H9 (cell line): ENCODE results near the gene OR56A4. TPM values are rescaled to one million over a fixed set of nuclear protein-coding genes. Genes with fewer than 3 reads are reported as not detected.

Experiments used
- DNase-seq: peaks from one replicate; pipeline ENCODE4 v3.0.0-alpha.2; 2017
- H2AFZ ChIP-seq: one replicate; pipeline ENCODE4 v1.6.1; 2013; ENCODE audit warnings: mild to moderate bottlenecking, low read length, control low read depth, moderate library complexity
- H2AK5ac ChIP-seq: 2 replicates; pipeline ENCODE4 v1.6.1; 2013; ENCODE audit warnings: low read length, control low read depth, mixed read lengths; ENCODE audit not compliant: insufficient read length
- H2BK120ac ChIP-seq: one replicate; pipeline ENCODE4 v1.6.1; 2013; ENCODE audit warnings: low read depth, mild to moderate bottlenecking, low read length, control low read depth, inconsistent platforms; ENCODE audit not compliant: poor library complexity, severe bottlenecking
- H2BK12ac ChIP-seq: 2 replicates; pipeline ENCODE4 v1.6.1; 2013; ENCODE audit warnings: low read length, control low read depth, mixed read lengths, low read depth; ENCODE audit not compliant: insufficient read length
- H2BK15ac ChIP-seq: 2 replicates; pipeline ENCODE4 v1.6.1; 2013; ENCODE audit warnings: low read depth, low read length, control low read depth
- H2BK20ac ChIP-seq: one replicate; pipeline ENCODE4 v1.6.1; 2013; ENCODE audit warnings: low read depth, mild to moderate bottlenecking, low read length, control low read depth, inconsistent platforms; ENCODE audit not compliant: poor library complexity, severe bottlenecking
- H2BK5ac ChIP-seq: 2 replicates; pipeline ENCODE4 v1.6.1; 2013; ENCODE audit warnings: low read length, control low read depth, mixed read lengths; ENCODE audit not compliant: insufficient read length
- H3K14ac ChIP-seq: 2 replicates; pipeline ENCODE4 v1.6.1; 2013; ENCODE audit warnings: low read length, control low read depth; ENCODE audit not compliant: insufficient read depth
- H3K18ac ChIP-seq: 2 replicates; pipeline ENCODE4 v1.6.1; 2013; ENCODE audit warnings: low read depth, mild to moderate bottlenecking, mixed read lengths, low read length, control low read depth; ENCODE audit not compliant: insufficient read length
- H3K23ac ChIP-seq: 2 replicates; pipeline ENCODE4 v1.6.1; 2013; ENCODE audit warnings: low read length, control low read depth, mixed read lengths, low read depth; ENCODE audit not compliant: insufficient read length
- H3K23me2 ChIP-seq: 2 replicates; pipeline ENCODE4 v1.6.1; 2013; ENCODE audit warnings: low read depth, mild to moderate bottlenecking, mixed read lengths, low read length, control low read depth; ENCODE audit not compliant: insufficient read length, poor library complexity, severe bottlenecking
- H3K27ac ChIP-seq: 2 replicates; pipeline ENCODE4 v1.5.1; 2013; ENCODE audit warnings: low read length, control low read depth, mixed read lengths, low read depth; ENCODE audit not compliant: insufficient read length
- H3K27me3 ChIP-seq: 2 replicates; pipeline ENCODE4 v1.6.1; 2013; ENCODE audit warnings: low read length, control low read depth, inconsistent platforms; ENCODE audit not compliant: insufficient read depth
- H3K4ac ChIP-seq: 2 replicates; pipeline ENCODE4 v1.6.1; 2013; ENCODE audit warnings: low read depth, mild to moderate bottlenecking, control low read depth, inconsistent platforms, low read length, moderate library complexity
- H3K4me1 ChIP-seq: 2 replicates; pipeline ENCODE4 v1.6.1; 2013; ENCODE audit warnings: low read length, control low read depth, inconsistent platforms; ENCODE audit not compliant: insufficient read depth
- H3K4me2 ChIP-seq: 2 replicates; pipeline ENCODE4 v1.6.1; 2013; ENCODE audit warnings: low read length, control low read depth, mixed read lengths; ENCODE audit not compliant: insufficient read length, insufficient read depth
- H3K56ac ChIP-seq: 2 replicates; pipeline ENCODE4 v1.6.1; 2013; ENCODE audit warnings: low read depth, mild to moderate bottlenecking, mixed read lengths, low read length, control low read depth; ENCODE audit not compliant: insufficient read length
- H3K79me1 ChIP-seq: 2 replicates; pipeline ENCODE4 v1.6.1; 2013; ENCODE audit warnings: low read depth, mild to moderate bottlenecking, moderate library complexity, low read length, control low read depth, inconsistent platforms; ENCODE audit not compliant: insufficient read depth, poor library complexity, severe bottlenecking
- H3K79me2 ChIP-seq: 2 replicates; pipeline ENCODE4 v1.6.1; 2013; ENCODE audit warnings: low read length, control low read depth, inconsistent platforms; ENCODE audit not compliant: insufficient read depth
- H3K9ac ChIP-seq: 2 replicates; pipeline ENCODE4 v1.6.1; 2013; ENCODE audit warnings: low read length, control low read depth, mixed read lengths; ENCODE audit not compliant: insufficient read length; ENCODE audit errors: extremely low read depth
- H3K9me3 ChIP-seq: one replicate; pipeline ENCODE4 v1.6.1; 2013; ENCODE audit warnings: low read depth, low read length, inconsistent platforms; ENCODE audit not compliant: control insufficient read depth
- H3T11ph ChIP-seq: one replicate; pipeline ENCODE4 v1.6.1; 2013; ENCODE audit warnings: mild to moderate bottlenecking, low read length, control low read depth, inconsistent platforms
- H4K20me1 ChIP-seq: one replicate; pipeline ENCODE4 v1.6.1; 2013; ENCODE audit not compliant: control insufficient read depth, insufficient read length, insufficient read depth
- H4K5ac ChIP-seq: 2 replicates; pipeline ENCODE4 v1.6.1; 2013; ENCODE audit warnings: low read depth, mild to moderate bottlenecking, mixed read lengths, low read length, control low read depth; ENCODE audit not compliant: insufficient read length
- H4K8ac ChIP-seq: replicated peaks from 2 replicates; pipeline ENCODE4 v1.6.1; 2013; ENCODE audit warnings: low read length, control low read depth, mixed read lengths, low read depth; ENCODE audit not compliant: insufficient read length
- H4K91ac ChIP-seq: 2 replicates; pipeline ENCODE4 v1.6.1; 2013; ENCODE audit warnings: low read depth, mild to moderate bottlenecking, moderate library complexity, mixed read lengths, low read length, control low read depth; ENCODE audit not compliant: insufficient read length
- H3K27ac Mint-ChIP-seq, 3 experiments: 2 replicates in 2 of 3; 3 replicates in 1 of 3; pipeline ENCODE4 v1.8.0; 2020 to 2021; ENCODE audit warnings: mixed read lengths in 3 of 3, mild to moderate bottlenecking in 1 of 3, moderate library complexity in 1 of 3
- H3K27me3 Mint-ChIP-seq: 2 replicates; pipeline ENCODE4 v1.8.0; 2021; ENCODE audit warnings: low read depth, mild to moderate bottlenecking, moderate library complexity, mixed read lengths
- H3K36me3 Mint-ChIP-seq, 3 experiments: 2 replicates in 2 of 3; 3 replicates in 1 of 3; pipeline ENCODE4 v1.8.0; 2020 to 2021; ENCODE audit warnings: low read depth in 3 of 3, mixed read lengths in 3 of 3; ENCODE audit not compliant: insufficient read depth in 1 of 3
- H3K4me1 Mint-ChIP-seq, 2 experiments: 2 replicates each; pipeline ENCODE4 v1.8.0; 2020; ENCODE audit warnings: mixed read lengths in 2 of 2
- H3K4me3 Mint-ChIP-seq, 2 experiments: 2 replicates in 1 of 2; 3 replicates in 1 of 2; pipeline ENCODE4 v1.8.0; 2020 to 2021; ENCODE audit warnings: mild to moderate bottlenecking in 2 of 2, mixed read lengths in 2 of 2, moderate library complexity in 1 of 2
- H3K9me3 Mint-ChIP-seq, 2 experiments: 2 replicates in 1 of 2; 3 replicates in 1 of 2; pipeline ENCODE4 v1.8.0; 2020; ENCODE audit warnings: mild to moderate bottlenecking in 2 of 2, mixed read lengths in 2 of 2, moderate library complexity in 1 of 2
- WGBS: extraction: QIAGEN DNeasy Blood & Tissue Kit; methylation state at CpG from one replicate; pipeline ENCODE4 v1.1.7; 2013; ENCODE audit warnings: missing lambda C conversion rate, low lambda C conversion rate, mixed read lengths; ENCODE audit not compliant: insufficient read length; ENCODE audit errors: extremely low coverage; 5-methylcytosine and 5-hydroxymethylcytosine counted together
- total RNA-seq: library from RNA; stranded (reverse); gene quantifications from 2 replicates; pipeline ENCODE4 v1.2.1, GENCODE V29; 2021
- TF ChIP-seq, protein P1 (sequence below): fragments of 200-600 bp; sonication (generic); conservative IDR thresholded peaks from 3 replicates; pipeline ENCODE4 v1.8.0; 2021; ENCODE audit warnings: antibody characterized with exemption, mild to moderate bottlenecking

OR56A4 gene
- total RNA-seq, 1 experiment from 2014 or later: not detected

DNA sequence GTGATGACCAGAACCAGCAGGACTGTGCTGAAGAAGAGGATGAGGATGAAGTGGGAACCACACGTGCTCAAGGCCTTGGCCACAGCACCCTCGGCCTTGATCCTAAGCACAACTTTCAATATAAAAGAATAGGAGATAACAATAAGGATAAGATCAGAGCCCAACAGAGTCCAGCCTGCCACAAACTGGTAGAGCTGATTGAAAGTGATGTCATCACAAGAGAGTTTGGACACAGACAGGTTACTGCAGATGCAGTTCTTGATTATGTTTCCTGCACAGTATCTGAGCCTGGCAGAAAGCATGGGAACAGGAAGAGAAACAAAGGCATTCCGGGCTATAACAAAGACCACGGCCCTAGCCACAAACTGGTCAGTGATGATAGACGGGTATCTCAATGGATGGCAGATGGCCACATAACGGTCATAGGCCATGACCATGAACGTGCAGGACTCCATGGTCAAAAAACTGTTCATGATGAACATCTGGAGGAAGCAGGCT, 4.5 kb downstream of the OR56A4 start:
- Histone ChIP-seq H2BK5ac (no peak overlapping the region), H2AFZ (no peak overlapping the region), H2BK20ac (no peak overlapping the region), H4K20me1 (no peaks in the 10 kb centered on the region), H3T11ph (no peak overlapping the region), H3K9ac (no peak overlapping the region), H2BK12ac (no peak overlapping the region), H3K56ac (no peak overlapping the region), H3K27me3 (no peaks in the 10 kb centered on the region), H3K4me1 (no peaks in the 10 kb centered on the region), H3K27ac (no peak overlapping the region), H4K5ac (no peak overlapping the region), H2BK15ac (no peak overlapping the region), H2BK120ac (no peak overlapping the region), H4K91ac (no peak overlapping the region), H2AK5ac (no peak overlapping the region), H3K79me1 (no peaks in the 10 kb centered on the region), H3K4me2 (no peak overlapping the region), H3K23ac (no peak overlapping the region), H3K23me2 (no peaks in the 10 kb centered on the region), H3K79me2 (no peaks in the 10 kb centered on the region), H3K14ac (no peak overlapping the region; the same call in 1 of the 2 replicates), H3K18ac (no peak overlapping the region), H4K8ac (no peak overlapping the region), H3K4ac (no peak overlapping the region), H3K9me3 (no peaks in the 10 kb centered on the region)
- H3K27me3 Mint-ChIP-seq: no peaks in the 10 kb centered on the region; the same call in 1 of the 2 replicates
- H3K4me1 Mint-ChIP-seq: no peaks in the 10 kb centered on the region
- no peak overlapping the region for H3K27ac Mint-ChIP-seq
- no CpG with 5 or more reads among the region's 7 CpGs for WGBS
- H3K4me3 Mint-ChIP-seq: no peak overlapping the region
- DNase-seq: no peak
- TF ChIP-seq, protein P1, sequence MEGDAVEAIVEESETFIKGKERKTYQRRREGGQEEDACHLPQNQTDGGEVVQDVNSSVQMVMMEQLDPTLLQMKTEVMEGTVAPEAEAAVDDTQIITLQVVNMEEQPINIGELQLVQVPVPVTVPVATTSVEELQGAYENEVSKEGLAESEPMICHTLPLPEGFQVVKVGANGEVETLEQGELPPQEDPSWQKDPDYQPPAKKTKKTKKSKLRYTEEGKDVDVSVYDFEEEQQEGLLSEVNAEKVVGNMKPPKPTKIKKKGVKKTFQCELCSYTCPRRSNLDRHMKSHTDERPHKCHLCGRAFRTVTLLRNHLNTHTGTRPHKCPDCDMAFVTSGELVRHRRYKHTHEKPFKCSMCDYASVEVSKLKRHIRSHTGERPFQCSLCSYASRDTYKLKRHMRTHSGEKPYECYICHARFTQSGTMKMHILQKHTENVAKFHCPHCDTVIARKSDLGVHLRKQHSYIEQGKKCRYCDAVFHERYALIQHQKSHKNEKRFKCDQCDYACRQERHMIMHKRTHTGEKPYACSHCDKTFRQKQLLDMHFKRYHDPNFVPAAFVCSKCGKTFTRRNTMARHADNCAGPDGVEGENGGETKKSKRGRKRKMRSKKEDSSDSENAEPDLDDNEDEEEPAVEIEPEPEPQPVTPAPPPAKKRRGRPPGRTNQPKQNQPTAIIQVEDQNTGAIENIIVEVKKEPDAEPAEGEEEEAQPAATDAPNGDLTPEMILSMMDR: no peak
- no peaks in the 10 kb centered on the region for H3K9me3 Mint-ChIP-seq
- no peaks in the 10 kb centered on the region for H3K36me3 Mint-ChIP-seq
